ENCODE results near the gene TATDN3.

DNA sequence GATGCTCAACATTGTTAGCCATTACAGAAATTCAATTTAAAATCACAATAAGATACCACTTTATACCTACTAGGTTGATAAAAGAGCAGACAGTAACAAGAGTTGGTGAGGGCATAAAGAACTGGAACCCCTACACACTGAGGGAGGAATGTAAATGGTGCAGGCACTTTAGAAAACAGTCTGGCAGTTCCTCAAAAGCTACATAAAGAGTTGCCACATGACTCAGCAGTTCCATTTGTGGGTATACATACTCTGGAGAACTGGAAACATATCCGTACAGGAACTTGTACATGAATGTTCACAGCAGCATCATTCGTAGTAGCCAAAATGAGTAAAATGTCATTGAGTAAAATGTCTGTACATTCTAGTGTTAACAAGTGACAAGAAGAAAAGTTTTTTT is 17.1 kb upstream of the TATDN3 start:
- TF ChIP-seq, protein P1, sequence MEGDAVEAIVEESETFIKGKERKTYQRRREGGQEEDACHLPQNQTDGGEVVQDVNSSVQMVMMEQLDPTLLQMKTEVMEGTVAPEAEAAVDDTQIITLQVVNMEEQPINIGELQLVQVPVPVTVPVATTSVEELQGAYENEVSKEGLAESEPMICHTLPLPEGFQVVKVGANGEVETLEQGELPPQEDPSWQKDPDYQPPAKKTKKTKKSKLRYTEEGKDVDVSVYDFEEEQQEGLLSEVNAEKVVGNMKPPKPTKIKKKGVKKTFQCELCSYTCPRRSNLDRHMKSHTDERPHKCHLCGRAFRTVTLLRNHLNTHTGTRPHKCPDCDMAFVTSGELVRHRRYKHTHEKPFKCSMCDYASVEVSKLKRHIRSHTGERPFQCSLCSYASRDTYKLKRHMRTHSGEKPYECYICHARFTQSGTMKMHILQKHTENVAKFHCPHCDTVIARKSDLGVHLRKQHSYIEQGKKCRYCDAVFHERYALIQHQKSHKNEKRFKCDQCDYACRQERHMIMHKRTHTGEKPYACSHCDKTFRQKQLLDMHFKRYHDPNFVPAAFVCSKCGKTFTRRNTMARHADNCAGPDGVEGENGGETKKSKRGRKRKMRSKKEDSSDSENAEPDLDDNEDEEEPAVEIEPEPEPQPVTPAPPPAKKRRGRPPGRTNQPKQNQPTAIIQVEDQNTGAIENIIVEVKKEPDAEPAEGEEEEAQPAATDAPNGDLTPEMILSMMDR (conservative IDR thresholded peaks at IDR 0.05; ENCODE audit: low read length) = no peak
- TF ChIP-seq EZH2phosphoT487 (IDR thresholded peaks at IDR 0.05; ENCODE audit: borderline replicate concordance, low read depth, low read length) = no peak

Data from OCI-LY7 (cell line).